ENCODE results near the gene IDE. TPM values are rescaled to one million over a fixed set of nuclear protein-coding genes. Genes with fewer than 3 reads are reported as not detected.
"Not testable (repeated sequence)": the region's sequence is repeated elsewhere in the genome, so short reads cannot be mapped to it uniquely, and the experiment has no call there.

Gene IDE
- total RNA-seq, 6 experiments from 2014 or later = 35.4 to 46.5 (median 39.9) TPM

DNA sequence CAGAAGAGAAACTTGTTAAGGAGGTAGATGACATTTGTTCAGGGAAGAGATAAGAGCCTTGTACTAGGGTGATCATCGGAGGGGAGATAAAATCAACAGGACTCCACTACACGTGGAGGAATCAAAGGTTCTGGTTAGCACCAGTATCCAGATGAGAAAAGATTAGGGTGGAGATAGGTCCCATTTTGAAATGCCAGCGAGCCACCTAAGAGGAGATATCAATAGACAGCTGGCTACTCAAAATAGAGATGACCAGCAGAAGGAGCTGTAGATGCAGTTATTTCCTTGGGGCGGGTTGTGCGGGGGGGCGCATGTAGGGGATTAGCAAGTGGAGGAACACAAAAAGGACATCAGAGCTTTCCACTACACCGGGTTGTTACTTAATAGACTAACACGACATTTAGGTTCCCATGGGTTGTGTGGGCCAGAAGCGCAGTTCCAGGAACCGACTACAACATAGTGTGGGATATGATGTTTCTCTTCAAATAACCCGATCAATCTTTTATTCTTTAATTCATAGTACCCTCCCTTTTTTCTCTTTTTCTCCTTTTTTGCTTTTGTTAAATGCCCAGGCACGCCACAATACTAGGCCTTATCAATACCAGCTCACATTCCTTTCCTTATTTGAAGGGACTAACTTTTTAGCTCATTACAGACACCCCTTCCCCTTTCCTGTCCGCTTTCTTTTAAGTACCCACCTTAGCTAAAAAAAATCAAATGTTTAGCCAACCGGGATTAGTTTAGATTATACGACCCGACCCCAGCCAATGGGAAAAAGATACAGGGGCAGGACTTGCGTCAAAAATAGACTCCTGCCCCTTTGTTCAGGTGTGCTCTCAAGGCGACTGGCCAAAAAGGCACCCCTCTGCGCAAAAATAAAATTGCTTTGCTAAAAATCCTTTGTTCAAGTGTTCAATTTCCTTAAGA is 17.0 kb upstream of the IDE start:
- Mint-ChIP-seq H3K36me3 (ENCODE audit: low read depth) (no peaks in the 10 kb centered on the region; the same call in 1 of the 2 replicates), H3K4me1 (ENCODE audit: low read depth) (peaks cover 46% of the 10 kb centered on the region), H3K9me3 (no peaks in the 10 kb centered on the region), H3K27me3 (ENCODE audit: insufficient read depth) (peaks cover 3% of the 10 kb centered on the region; the same call in 1 of the 2 replicates), H3K27ac (peak overlapping the region; percentile 97), H3K4me3 (peak overlapping the region; percentile 96)
- peak; percentile 45 for DNase-seq
- TF ChIP-seq, protein P1, sequence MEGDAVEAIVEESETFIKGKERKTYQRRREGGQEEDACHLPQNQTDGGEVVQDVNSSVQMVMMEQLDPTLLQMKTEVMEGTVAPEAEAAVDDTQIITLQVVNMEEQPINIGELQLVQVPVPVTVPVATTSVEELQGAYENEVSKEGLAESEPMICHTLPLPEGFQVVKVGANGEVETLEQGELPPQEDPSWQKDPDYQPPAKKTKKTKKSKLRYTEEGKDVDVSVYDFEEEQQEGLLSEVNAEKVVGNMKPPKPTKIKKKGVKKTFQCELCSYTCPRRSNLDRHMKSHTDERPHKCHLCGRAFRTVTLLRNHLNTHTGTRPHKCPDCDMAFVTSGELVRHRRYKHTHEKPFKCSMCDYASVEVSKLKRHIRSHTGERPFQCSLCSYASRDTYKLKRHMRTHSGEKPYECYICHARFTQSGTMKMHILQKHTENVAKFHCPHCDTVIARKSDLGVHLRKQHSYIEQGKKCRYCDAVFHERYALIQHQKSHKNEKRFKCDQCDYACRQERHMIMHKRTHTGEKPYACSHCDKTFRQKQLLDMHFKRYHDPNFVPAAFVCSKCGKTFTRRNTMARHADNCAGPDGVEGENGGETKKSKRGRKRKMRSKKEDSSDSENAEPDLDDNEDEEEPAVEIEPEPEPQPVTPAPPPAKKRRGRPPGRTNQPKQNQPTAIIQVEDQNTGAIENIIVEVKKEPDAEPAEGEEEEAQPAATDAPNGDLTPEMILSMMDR (IDR thresholded peaks at IDR 0.05) = peak; percentile 66; the same call in 1 of the 2 replicates

DNA sequence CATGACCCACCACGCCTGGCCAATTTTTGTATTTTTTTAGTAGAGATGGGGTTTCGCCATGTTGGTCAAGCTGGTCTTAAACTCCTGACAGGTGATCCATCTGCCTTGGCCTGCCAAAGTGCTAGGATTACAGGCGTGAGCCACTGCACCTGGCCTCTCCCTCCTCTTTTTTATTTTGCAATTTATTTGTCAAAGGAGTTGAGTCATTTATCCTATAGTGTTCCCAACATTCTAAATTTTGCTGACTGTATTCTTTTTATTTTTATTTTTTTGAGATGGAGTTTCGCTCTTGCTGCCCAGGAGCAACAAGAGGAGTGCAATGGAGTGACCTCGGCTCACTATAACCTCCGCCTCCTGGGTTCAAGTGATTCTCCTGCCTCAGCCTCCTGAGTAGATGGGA is 8.5 kb upstream of the IDE start:
- H3K9me3 Mint-ChIP-seq; H3K4me3 Mint-ChIP-seq; H3K36me3 Mint-ChIP-seq (ENCODE audit: low read depth); H3K27me3 Mint-ChIP-seq (ENCODE audit: insufficient read depth); H3K4me1 Mint-ChIP-seq (ENCODE audit: low read depth); DNase-seq; H3K27ac Mint-ChIP-seq: not testable (repeated sequence)

DNA sequence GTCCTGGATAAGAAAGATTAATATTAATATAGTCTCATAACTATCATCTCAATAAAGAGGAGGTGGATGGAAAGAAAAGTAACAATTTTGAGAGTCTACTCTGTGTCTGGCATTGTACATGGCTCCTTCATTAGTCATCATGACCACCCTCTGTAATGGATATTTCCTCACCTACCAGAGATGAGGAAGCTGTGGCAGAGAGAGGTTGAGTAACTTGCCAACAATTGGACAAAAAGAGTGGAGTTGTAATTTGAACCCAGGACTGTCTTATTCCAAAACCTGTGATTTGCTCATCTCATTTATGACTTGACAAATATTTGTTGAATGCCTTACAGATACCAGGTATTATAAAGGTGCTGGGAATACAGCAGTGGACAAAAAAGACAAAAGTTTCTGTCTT is 2.1 kb upstream of the IDE start:
- Mint-ChIP-seq H3K36me3 (ENCODE audit: low read depth) (peaks cover 5% of the 10 kb centered on the region), H3K9me3 (no peaks in the 10 kb centered on the region), H3K4me3 (peak overlapping the region; percentile 89), H3K27me3 (ENCODE audit: insufficient read depth) (no peaks in the 10 kb centered on the region), H3K27ac (peak overlapping the region; percentile 90; the same call in 1 of the 2 replicates), H3K4me1 (ENCODE audit: low read depth) (peaks cover 39% of the 10 kb centered on the region)
- TF ChIP-seq, protein P1 (IDR thresholded peaks at IDR 0.05) = no peak
- peak; percentile 46 for DNase-seq

DNA sequence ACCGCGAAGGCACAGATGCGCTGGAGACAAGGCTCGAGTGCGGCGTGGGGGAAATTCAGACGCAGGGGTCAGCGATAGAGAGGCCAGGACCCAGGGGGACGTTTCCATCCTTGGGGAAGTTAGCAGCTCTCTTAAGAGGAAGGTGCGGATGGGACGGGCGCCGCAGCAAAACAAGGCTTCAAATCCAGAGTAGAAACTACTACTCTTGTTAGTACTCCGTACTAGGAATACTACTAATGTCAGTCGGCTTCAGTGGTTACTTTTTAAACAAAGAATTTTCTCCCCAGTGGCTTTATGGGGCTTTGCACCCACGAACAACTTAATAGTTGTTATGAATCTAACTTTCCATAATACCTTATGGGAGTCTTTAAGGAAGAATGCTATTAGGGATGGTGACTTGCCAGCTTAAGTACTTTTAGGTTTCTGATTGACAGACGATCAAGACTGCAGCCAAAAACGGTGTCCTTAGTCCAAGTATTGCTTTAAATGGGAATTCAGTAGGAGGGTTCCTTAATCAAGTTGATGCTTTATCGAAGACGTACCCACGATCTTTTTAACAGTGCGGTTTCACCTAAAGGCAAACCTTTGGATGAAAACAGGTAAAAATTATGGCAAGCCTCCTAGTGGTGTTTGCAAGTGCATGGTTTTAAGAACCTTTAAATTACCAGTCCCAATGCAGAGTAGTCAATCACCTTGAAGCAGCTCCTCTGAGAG is 812 bp upstream of the IDE start:
- H3K27ac Mint-ChIP-seq = peak overlapping the region; percentile 90
- no peaks in the 10 kb centered on the region for H3K9me3 Mint-ChIP-seq
- no peaks in the 10 kb centered on the region for H3K27me3 Mint-ChIP-seq (ENCODE audit: insufficient read depth)
- peak overlapping the region; percentile 89 for H3K4me3 Mint-ChIP-seq
- H3K36me3 Mint-ChIP-seq (ENCODE audit: low read depth) = peaks cover 5% of the 10 kb centered on the region
- TF ChIP-seq, protein P1 (IDR thresholded peaks at IDR 0.05) = peak; percentile 72
- H3K4me1 Mint-ChIP-seq (ENCODE audit: low read depth) = peaks cover 45% of the 10 kb centered on the region
- peak; percentile 57 for DNase-seq

DNA sequence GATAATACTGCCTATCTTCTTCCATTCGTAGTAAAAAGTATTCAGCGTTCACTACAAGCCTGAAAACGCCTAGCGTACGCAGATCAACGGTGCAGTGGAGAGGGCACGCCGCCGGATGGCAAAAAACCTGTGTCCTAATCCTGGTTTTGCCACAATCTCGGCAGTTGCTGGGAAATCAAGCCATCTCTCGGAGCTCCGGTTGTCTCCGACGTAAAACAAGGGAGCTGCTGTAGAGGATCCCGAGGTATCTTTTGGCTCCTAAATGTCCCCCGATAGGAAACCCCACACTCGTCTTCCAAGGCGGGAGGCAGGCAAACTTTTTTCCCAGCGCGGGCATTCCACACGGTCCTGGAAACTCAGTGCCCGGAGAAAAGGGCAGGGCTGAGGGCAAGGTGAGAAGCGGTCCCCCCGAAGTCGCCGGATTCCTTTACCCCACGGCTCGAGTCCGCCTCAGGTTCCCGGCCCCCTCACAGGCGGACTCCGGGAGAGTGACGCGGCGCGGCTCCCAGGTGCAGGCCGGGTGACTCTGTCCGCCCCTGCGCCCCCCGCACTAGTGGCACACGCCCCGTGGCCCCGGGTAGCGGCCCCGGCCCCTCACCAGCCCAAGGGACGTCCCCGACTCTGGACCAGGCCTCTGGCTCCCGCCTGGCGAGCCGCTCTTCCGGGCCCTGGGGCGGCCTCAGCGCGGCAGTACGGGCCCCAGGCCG is 649 bp downstream of the IDE start:
- TF ChIP-seq, protein P1 (IDR thresholded peaks at IDR 0.05) = no peak
- peak; percentile 56 for DNase-seq
- peaks cover 55% of the 10 kb centered on the region for H3K4me1 Mint-ChIP-seq (ENCODE audit: low read depth)
- peak overlapping the region; percentile 90 for H3K27ac Mint-ChIP-seq
- H3K36me3 Mint-ChIP-seq (ENCODE audit: low read depth) = peaks cover 11% of the 10 kb centered on the region
- no peaks in the 10 kb centered on the region for H3K9me3 Mint-ChIP-seq
- H3K4me3 Mint-ChIP-seq = peak overlapping the region; percentile 89
- H3K27me3 Mint-ChIP-seq (ENCODE audit: insufficient read depth) = no peaks in the 10 kb centered on the region
